ENCODE measurements around the gene SYTL3. TPM values are rescaled to one million over a fixed set of nuclear protein-coding genes. Genes with fewer than 3 reads are reported as not detected.

SYTL3 gene
- total RNA-seq, 2 donors from 2014 or later = 9.9 to 12.1 TPM

DNA sequence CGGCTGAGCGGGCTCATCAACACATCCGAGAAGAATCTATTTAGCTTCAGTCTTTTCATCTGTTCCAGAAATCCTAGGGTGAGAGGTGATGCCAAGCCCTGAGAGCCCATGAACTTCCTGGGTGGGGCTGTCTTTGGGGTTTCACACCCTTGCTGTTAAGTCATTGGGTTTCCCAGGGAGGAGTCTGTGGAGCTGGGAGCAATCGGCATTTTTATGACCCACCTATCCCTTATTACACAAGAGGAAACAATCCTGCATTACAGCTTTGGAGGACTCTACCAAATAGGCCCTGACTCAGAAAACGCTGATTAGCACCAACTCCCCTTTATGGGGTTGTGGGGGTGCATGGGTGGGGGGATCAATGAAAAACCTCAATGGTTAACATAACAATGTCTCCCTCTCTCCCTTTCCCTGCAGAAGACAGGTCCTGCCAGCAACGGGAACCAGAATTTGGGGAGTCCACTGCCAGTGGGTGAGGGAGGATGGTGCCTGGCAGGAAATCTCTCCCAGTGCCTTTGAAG lies 123.1 kb downstream of the SYTL3 start:
- Histone ChIP-seq H3K27ac (peak overlapping the region; percentile 61 to 66), H3K4me3 (no peak overlapping the region), H3K36me3 (peaks cover 20 to 48% of the 10 kb centered on the region in 2 donors), H3K9me3 (no peaks in the 10 kb centered on the region), H3K27me3 (replicated peaks; ENCODE audit: insufficient read depth) (no peaks in the 10 kb centered on the region), H3K4me1 (replicated peaks) (peaks cover 9% of the 10 kb centered on the region)
- TF ChIP-seq, protein P1, sequence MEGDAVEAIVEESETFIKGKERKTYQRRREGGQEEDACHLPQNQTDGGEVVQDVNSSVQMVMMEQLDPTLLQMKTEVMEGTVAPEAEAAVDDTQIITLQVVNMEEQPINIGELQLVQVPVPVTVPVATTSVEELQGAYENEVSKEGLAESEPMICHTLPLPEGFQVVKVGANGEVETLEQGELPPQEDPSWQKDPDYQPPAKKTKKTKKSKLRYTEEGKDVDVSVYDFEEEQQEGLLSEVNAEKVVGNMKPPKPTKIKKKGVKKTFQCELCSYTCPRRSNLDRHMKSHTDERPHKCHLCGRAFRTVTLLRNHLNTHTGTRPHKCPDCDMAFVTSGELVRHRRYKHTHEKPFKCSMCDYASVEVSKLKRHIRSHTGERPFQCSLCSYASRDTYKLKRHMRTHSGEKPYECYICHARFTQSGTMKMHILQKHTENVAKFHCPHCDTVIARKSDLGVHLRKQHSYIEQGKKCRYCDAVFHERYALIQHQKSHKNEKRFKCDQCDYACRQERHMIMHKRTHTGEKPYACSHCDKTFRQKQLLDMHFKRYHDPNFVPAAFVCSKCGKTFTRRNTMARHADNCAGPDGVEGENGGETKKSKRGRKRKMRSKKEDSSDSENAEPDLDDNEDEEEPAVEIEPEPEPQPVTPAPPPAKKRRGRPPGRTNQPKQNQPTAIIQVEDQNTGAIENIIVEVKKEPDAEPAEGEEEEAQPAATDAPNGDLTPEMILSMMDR (IDR thresholded peaks at IDR 0.05) = no peak
- TF ChIP-seq POLR2AphosphoS5 (IDR thresholded peaks at IDR 0.05) (no peak), POLR2A (IDR thresholded peaks at IDR 0.05) (no peak)
- intact Hi-C loops (cut with DNase I) = no loop called here
- 34% methylated on average over 6 of the region's 6 CpGs for WGBS
- peak; percentile 40 for DNase-seq (ENCODE audit: low spot score)

DNA sequence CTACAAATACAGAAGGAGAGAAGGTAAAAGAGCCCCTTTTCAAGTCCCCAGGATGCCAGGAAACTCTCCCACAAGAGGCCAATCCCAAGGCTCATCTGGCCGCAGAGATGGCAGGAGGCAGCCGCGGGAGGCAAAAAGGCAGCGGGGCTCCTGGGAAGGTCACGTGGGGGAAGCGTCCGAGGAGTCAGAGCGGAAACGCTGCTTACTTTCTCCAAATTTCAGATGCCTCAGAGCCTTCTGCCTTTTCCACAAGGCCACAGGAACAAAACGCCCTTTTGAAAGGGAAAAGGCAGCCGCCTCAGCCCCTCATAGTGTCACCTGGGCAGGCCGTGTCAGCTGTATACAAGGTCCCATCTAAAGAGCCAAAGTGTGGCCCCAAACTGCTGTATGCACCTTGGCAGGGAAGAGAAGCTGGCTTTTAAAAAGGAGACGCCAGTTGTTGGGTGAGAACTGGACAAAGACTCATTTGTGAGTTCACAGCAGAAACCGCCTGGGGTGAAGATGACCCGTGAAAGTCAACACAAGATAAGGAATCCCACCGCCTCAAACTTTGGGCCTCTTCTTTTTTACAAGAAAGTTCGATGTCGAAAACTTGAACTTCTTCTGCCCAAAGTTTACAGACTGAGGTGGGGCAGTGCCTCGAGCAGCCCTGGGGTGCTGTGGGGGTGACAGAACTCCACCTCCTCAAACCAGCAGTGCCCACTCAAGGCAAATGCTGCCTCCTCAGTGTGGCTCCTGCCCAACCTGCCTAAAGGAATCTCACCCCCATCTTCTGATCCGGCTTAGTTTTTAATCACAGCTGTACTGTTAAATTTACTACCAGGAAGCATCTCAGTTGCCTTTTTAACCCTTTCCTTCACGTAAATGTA lies 124.0 kb downstream of the SYTL3 start:
- Histone ChIP-seq H3K27ac (peak overlapping the region; percentile 61 to 66), H3K4me1 (replicated peaks) (peaks cover 9% of the 10 kb centered on the region), H3K36me3 (peaks cover 17 to 39% of the 10 kb centered on the region in 2 donors), H3K9me3 (no peaks in the 10 kb centered on the region), H3K4me3 (no peak overlapping the region), H3K27me3 (replicated peaks; ENCODE audit: insufficient read depth) (no peaks in the 10 kb centered on the region)
- 55% methylated on average over 21 of the region's 21 CpGs for WGBS
- no peak for DNase-seq (ENCODE audit: low spot score)
- TF ChIP-seq POLR2A (IDR thresholded peaks at IDR 0.05) (no peak), POLR2AphosphoS5 (IDR thresholded peaks at IDR 0.05) (no peak)
- TF ChIP-seq, protein P1 (IDR thresholded peaks at IDR 0.05) = no peak
- intact Hi-C loops (cut with DNase I) = no loop called here

DNA sequence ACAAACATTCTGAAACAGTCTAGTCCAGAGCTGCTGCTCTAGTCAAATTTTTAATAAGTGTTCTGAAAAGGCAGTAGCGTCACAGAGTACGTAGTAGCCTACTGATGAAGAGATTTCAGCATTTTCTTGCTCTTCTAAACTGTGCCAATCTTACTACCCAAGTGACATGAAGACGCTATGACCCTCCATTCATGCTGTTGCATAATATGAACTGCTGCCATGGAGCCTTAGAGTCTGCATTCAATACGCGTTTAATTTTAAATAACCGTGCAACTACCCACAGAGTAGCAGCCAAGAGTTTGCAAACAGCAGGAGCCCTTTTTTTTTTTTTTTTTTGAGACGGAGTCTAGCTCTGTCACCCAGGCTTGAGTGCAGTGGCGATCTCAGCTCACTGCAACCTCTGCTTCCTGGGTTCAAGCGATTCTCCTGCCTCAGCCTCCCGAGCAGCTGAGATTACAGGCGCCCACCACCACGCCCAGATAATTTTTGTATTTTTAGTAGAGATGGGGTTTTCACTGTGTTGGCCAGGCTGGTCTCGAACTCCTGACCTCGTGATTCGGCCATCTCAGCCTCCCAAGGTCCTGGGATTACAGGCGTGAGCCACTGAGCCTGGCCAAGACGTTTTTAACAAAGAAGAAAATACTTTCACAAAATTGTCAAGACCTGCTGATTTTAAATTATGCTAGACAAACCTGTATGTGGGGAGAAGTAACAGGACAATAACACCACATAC lies 125.0 kb downstream of the SYTL3 start:
- Histone ChIP-seq H3K27me3 (replicated peaks; ENCODE audit: insufficient read depth) (no peaks in the 10 kb centered on the region), H3K4me1 (replicated peaks) (peaks cover 9% of the 10 kb centered on the region), H3K4me3 (no peak overlapping the region), H3K27ac (peak overlapping the region in 1 of 2 donors; percentile 6), H3K36me3 (peaks cover 8 to 29% of the 10 kb centered on the region in 2 donors), H3K9me3 (no peaks in the 10 kb centered on the region)
- no peak for DNase-seq (ENCODE audit: low spot score)
- intact Hi-C loops (cut with DNase I) = no loop called here
- WGBS = 85% methylated on average over 17 of the region's 17 CpGs
- TF ChIP-seq POLR2AphosphoS5 (IDR thresholded peaks at IDR 0.05) (no peak), POLR2A (IDR thresholded peaks at IDR 0.05) (no peak)
- TF ChIP-seq, protein P1 (IDR thresholded peaks at IDR 0.05) = no peak

DNA sequence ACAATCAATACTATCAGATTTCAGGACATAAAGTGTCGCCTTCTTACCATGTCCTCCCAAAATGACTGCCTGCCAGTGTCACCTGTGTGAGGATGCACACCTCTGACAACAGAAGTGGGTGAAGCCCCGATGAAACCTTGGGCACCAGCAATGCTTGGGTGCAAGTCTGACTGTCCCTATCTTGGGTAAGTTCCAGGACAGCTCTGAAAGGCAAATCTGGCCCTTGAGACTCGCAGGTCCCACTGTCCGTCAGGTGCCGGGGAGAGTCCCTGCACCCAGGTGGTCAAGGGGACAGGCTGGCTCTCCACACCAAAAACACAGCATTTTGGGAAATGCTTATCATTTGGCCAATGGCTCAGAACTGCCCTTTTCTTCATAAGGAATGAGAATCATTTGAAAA lies 126.0 kb downstream of the SYTL3 start:
- Histone ChIP-seq H3K4me3 (no peak overlapping the region), H3K4me1 (replicated peaks) (peaks cover 9% of the 10 kb centered on the region), H3K9me3 (no peaks in the 10 kb centered on the region), H3K27me3 (replicated peaks; ENCODE audit: insufficient read depth) (no peaks in the 10 kb centered on the region), H3K36me3 (peaks cover 3 to 19% of the 10 kb centered on the region in 2 donors), H3K27ac (peak overlapping the region; percentile 4 to 6)
- TF ChIP-seq, protein P1 (IDR thresholded peaks at IDR 0.05) = no peak
- no peak for TF ChIP-seq POLR2A (IDR thresholded peaks at IDR 0.05)
- TF ChIP-seq POLR2AphosphoS5 (IDR thresholded peaks at IDR 0.05) = no peak
- intact Hi-C loops (cut with DNase I) = no loop called here
- no peak for DNase-seq (ENCODE audit: low spot score)
- WGBS = 83% methylated on average over 5 of the region's 5 CpGs

All from prostate gland (tissue), 2 donors.